A204.1 (cell line): Measurements from ENCODE around the gene ZFC3H1.
A peak's percentile ranks its signal among the peaks of the same experiment; 100 is the strongest.

Experiments
- FAIRE-seq: peaks from 2 replicates; lab custom pipeline; 2012; peaks lifted over from hg19 to GRCh38; lab: Jason Lieb, UNC

The ZFC3H1 gene

GRCh38 chr12:71636704-71637115 lies 26.9 kb downstream of the ZFC3H1 start:
- peak; percentile 94 for FAIRE-seq

- no peak for FAIRE-seq
These were observed 36.1 kb downstream of the ZFC3H1 start for GRCh38 chr12:71627438-71628002.

- no peak for FAIRE-seq
These were observed 36.9 kb downstream of the ZFC3H1 start for GRCh38 chr12:71626768-71627167.

GRCh38 chr12:71626098-71626497 lies 37.5 kb downstream of the ZFC3H1 start:
- FAIRE-seq: no peak

- FAIRE-seq: no peak
These were observed 38.2 kb downstream of the ZFC3H1 start for GRCh38 chr12:71625476-71625875.

- FAIRE-seq: no peak
These were observed 41.7 kb downstream of the ZFC3H1 start for GRCh38 chr12:71621938-71622337.

GRCh38 chr12:71610031-71610795 lies 53.4 kb downstream of the ZFC3H1 start:
- no peak for FAIRE-seq

- no peak for FAIRE-seq
These were observed 55.9 kb downstream of the ZFC3H1 start for GRCh38 chr12:71607494-71608330.

- no peak for FAIRE-seq
These were observed 58.6 kb downstream of the ZFC3H1 start for GRCh38 chr12:71605039-71605438.

- FAIRE-seq: no peak
These were observed 60.7 kb downstream of the ZFC3H1 start for GRCh38 chr12:71602761-71603577.

GRCh38 chr12:71601546-71601945 lies 62.1 kb downstream of the ZFC3H1 start:
- FAIRE-seq: no peak

GRCh38 chr12:71599210-71599609 lies 64.4 kb downstream of the ZFC3H1 start:
- FAIRE-seq: no peak

- FAIRE-seq: no peak
These were observed 69.3 kb downstream of the ZFC3H1 start for GRCh38 chr12:71594214-71594948.

- FAIRE-seq: no peak
These were observed 70.8 kb downstream of the ZFC3H1 start for GRCh38 chr12:71592841-71593240.

- no peak for FAIRE-seq
These were observed 72.0 kb downstream of the ZFC3H1 start for GRCh38 chr12:71591601-71592000.

GRCh38 chr12:71589478-71589881 lies 74.2 kb downstream of the ZFC3H1 start:
- FAIRE-seq: no peak

- no peak for FAIRE-seq
These were observed 76.6 kb downstream of the ZFC3H1 start for GRCh38 chr12:71587012-71587411.

GRCh38 chr12:71585218-71585617 lies 78.4 kb downstream of the ZFC3H1 start:
- FAIRE-seq: no peak

GRCh38 chr12:71584356-71584755 lies 79.3 kb downstream of the ZFC3H1 start:
- FAIRE-seq: no peak

GRCh38 chr12:71582925-71583324 lies 80.7 kb downstream of the ZFC3H1 start:
- FAIRE-seq: no peak

GRCh38 chr12:71581206-71581605 lies 82.4 kb downstream of the ZFC3H1 start:
- FAIRE-seq: no peak
